GM19035 (cell line): ENCODE results near the gene ABCA13.
A peak's percentile ranks its signal among the peaks of the same experiment; 100 is the strongest.

Experiments used
- ATAC-seq: cut with Tn5 transposase; IDR thresholded peaks from one replicate; pipeline ENCODE4 v1.9.1; 2021; ENCODE audit not compliant: unreplicated experiment

The ABCA13 gene

GRCh38 chr7:48295296-48295971 is 124.2 kb downstream of the ABCA13 start:
- no peak for ATAC-seq

DNA sequence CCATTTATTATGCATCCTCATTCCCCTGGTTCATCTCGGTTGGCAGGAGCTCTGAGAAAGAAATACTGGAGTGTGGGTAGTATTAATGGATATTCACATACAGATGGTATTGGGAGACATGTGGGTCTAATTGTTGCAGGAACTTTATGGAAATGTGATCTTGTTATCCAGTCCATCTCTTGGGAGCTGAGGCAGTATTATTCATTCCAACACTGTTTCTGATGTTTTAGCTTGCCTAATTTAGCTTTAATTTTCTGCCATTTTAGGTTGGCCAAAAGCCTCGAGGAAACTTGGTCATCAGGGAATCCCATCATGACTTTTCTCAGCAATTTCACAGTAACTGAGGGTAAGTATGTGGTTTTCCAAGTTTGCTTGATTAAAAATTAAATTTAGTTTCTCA is 125.7 kb downstream of the ABCA13 start:
- no peak for ATAC-seq

- ATAC-seq = peak; percentile 62
Measured at GRCh38 chr7:48298779-48299178, 127.5 kb downstream of the ABCA13 start.

- peak; percentile 88 for ATAC-seq
Measured at GRCh38 chr7:48299580-48300169, 128.4 kb downstream of the ABCA13 start.

DNA sequence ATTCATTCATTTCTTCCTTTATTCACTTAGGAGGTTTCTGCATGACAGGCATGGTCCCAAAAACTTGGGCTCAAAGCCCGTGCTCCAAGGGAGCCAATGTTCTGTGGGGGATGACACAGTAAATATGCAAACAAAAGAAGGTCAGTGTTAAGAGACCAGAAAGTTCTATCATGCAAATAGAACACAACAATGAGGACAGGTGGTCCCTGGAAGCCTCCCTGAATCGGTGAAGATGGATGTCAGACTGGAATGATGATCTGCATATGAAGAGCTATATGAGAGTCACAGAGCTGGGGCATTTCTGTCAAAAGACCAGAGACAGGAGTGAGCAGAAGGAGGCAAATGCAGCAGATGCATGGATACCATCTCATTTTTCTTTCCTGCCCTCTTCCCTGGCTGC is 129.0 kb downstream of the ABCA13 start:
- ATAC-seq = no peak

GRCh38 chr7:48301201-48301600 is 129.9 kb downstream of the ABCA13 start:
- no peak for ATAC-seq

DNA sequence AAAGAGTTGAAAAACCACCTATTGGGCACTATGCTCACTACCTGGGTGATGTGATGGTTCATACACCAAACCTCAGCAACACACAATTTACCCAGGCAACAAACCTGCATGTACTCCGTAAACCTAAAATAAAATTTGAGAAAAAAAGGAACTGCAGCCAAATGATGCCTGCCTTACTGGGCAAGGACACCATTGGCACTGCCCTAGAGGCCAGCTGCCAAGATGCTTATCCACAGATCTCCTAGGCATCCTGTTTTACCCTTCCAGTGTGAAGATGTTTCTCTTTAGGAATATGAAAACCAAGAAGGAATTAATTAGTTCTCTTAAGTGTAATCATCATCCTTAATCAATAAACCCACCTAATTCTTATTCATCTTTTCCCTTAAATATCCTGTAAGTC is 133.4 kb downstream of the ABCA13 start:
- ATAC-seq = no peak

DNA sequence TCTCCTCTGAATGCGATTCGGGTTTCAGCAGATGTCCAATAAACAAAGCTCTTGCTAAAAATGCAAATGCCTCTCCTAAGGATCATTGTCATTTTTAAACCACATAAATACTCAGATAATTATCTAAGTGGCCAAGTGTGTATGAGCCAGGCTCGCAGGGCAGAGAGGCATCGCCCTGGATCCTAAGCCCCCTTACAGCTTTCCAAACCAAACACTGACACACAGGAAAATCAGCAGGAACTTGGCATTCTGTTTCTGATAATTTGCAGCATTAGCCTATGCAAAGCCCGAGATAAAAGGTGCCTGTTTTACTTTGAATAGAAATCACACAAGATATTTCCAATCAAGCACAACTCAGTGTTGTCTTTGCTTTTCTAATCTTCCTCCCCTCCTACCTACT is 134.4 kb downstream of the ABCA13 start:
- ATAC-seq = no peak

DNA sequence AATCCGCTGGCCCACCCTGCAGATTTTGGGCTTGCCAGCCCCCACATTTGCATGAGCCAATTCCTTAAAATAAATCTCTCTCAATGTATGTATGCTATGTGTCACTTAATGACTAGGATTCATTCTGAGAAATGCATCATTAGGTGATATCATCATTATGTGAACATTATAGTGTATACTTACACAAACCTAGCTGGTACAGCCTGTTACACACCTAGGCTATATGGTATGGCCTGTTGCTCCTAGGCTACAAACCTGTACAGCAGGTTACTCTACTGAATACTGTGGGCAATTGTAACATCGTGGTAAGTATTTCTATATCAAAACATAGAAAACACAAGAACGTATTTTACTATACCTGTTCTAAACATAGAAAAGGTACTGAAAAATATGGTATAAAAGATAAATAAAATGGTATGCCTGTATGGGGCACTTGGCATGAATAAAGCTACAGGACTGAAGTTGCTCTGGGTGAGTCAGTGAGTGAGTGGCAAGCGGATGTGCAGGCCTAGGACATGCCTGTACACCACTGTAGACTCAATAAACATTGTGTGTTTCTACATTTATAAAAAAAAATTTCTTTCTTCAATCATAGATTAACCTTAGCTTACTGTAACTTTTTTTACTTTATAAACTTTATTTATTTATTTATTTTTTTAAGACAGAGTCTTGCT is 135.9 kb downstream of the ABCA13 start:
- ATAC-seq = no peak

DNA sequence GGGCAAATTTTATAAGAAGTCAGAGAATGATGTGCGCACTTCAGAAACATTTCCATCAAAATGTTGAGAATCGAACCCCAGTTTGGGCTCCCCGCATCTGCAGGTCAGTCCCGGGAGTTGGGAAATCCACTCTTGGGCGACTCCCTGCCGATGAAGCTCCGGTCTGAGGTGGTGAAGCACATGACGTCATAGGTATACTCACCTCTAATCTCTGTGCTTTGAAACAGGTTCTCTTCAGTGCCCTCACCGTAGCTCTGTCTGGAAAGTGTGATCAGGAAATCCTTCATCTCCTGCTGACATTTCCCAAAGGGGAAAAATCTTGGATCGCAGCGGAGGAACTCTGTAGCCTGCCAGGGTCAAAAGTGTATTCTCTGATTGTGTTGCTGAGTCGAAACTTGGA is 138.5 kb downstream of the ABCA13 start:
- no peak for ATAC-seq

DNA sequence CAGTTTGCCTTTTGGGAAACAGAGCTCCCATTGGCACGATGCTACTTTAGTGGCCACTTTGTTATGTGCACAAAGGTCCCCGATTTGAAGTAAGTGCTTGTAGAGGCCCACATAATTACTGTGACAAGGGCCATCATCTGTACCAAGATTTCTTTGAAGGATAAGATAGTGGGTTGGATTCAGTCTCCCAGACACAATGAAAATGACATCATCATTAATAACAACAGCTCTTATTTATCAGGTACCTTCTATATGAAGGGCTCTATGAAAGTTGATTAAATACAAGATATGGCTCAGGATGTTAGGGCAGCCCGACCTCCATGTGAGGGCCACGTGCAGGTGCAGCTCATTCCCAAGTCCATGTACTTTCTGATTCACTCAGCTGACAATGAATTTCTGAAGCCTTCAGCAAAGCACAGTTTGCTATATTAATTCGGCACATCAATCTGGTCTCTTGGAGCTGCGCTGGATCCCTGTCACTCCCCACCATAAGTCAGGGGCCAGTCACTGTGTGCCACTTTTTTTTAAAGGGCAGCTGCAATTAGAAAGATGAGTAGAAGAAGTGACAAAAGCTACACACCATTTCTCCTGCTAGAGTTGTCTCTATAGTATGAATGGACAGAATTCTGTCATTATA is 140.3 kb downstream of the ABCA13 start:
- no peak for ATAC-seq

DNA sequence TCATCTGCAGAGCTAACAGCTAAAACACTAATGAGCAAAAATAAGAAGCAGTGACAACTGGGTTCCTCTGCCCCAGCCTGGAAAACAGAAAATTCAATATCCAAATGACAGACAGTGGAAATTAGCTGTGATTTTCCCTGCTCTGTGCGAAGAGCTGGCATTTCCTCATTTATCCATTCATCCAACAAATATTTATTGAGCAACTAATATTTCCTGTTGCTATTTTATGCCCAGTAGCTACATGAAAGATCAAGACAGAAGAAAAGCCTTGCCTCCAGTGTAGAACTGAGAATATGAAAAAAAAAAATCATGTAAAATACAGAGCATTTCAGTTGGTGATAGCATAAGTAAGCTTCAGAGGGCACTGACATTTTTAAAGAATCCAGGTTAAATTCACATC is 140.9 kb downstream of the ABCA13 start:
- no peak for ATAC-seq

DNA sequence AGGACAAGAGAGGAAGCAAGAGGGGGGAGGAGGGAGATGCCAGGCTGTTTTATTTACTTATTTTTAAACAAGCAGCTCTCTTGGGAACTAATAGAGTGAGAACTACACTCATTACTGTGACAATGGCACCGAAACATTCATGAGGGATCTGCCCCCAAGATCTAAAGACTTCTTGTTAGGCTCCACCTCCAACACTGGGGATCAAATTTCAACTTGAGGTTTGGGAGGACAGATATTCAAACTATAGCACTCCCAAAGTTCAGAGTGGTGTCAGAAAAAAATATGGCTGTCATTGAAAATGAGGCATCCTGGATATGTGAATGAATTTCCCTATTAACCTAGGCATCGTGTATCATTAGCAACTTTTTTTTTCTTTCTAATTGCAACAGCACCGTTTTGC is 145.5 kb downstream of the ABCA13 start:
- ATAC-seq = no peak

DNA sequence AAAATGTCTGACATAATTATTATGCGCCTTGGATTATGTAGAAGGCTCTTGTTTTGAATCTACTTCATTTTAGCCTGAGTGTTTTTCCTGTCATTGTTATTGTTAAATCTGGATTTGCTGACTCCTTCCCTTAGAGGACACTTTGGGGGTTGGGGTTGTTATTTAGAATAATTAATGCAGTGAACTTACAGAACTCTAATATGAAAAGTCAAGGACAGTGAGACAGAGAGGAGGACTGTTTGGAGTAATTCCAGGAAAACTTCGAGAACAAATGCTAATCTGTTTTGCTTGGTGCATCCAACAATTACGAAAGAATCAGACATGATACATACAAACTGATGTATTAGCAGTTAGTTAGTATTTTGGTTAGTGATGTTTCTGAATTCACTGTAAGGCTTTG is 146.1 kb downstream of the ABCA13 start:
- no peak for ATAC-seq

DNA sequence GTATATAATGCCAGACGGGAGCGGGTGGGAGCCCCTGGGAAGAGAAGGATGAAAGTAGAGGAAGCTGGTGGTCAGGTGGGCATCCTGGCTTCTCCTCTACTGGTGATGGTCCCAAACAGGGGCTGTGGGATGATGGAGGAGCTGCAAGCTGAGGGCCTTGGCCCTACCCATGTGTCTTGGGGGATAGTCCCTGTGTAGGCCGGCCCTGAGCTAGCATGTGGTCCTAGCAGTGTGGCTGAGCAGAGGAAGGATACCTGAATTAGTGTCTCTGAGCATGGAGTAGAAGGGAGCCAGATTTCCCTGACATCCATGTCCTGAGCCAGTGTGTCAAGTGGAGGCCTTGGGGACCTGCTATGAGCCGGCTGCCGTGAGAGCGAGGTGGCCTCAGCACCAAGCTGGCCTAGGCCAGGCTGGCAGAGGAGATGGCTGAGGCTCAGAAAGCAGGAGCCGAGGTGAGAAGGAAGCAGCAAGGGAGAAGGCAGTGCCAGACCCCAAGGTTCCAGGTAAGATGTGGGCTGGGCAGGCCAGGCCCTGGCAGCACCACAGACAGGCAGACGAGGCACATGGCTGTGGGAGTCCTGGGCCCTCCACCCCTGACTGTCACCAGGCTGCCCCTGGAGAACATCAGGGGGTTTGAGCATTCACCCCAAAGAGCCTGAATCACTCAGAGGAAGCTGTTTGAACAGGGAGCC is 150.2 kb downstream of the ABCA13 start:
- no peak for ATAC-seq

GRCh38 chr7:48337012-48337621 is 165.9 kb downstream of the ABCA13 start:
- ATAC-seq = no peak

- ATAC-seq = no peak
Measured at GRCh38 chr7:48337781-48338180, 166.5 kb downstream of the ABCA13 start.

DNA sequence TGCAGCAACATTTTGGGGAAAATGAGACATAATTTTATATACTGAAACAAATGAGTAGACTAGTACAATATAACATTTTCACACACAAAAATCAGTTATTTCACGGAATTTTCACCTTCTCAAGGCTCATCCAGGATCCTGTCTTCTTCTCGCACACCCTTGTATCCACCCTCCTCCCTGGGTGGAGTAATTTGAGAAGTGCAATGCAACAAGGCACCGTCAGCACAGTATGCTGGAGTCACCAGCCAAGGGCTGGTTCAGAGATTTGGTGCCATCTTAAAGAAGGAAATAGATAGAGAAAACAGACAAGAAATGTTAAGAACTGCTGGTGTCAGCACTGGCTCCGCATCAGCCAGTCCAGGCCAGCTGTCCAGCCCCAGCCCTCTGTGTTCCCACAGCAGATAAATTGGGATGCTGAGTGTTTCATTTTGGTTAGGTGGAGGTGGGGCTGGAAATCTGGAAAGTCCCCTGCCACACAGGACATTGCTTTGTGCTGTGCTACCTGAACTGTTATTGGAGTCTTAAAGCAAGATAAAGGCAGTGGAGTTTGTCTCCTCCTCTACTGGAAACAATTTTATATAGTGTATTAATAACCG is 176.1 kb downstream of the ABCA13 start:
- no peak for ATAC-seq

- ATAC-seq = no peak
Measured at GRCh38 chr7:48350515-48350914, 179.3 kb downstream of the ABCA13 start.

GRCh38 chr7:48351900-48352299 is 180.6 kb downstream of the ABCA13 start:
- ATAC-seq = no peak

GRCh38 chr7:48355346-48355745 is 184.1 kb downstream of the ABCA13 start:
- ATAC-seq = no peak
